Hepatic stellate cell (primary cell): ENCODE measurements around the gene ARHGAP8.
"Not testable (repeated sequence)": the region's sequence is repeated elsewhere in the genome, so short reads cannot be mapped to it uniquely, and the experiment has no call there.

ENCODE experiments used
- DNase-seq: peaks from one replicate; pipeline ENCODE4 v3.0.0; 2011; ENCODE audit warnings: low spot score

ARHGAP8 gene

GRCh38 chr22:44889255-44889878 lies 137.0 kb downstream of the ARHGAP8 start:
- no peak for DNase-seq

DNA sequence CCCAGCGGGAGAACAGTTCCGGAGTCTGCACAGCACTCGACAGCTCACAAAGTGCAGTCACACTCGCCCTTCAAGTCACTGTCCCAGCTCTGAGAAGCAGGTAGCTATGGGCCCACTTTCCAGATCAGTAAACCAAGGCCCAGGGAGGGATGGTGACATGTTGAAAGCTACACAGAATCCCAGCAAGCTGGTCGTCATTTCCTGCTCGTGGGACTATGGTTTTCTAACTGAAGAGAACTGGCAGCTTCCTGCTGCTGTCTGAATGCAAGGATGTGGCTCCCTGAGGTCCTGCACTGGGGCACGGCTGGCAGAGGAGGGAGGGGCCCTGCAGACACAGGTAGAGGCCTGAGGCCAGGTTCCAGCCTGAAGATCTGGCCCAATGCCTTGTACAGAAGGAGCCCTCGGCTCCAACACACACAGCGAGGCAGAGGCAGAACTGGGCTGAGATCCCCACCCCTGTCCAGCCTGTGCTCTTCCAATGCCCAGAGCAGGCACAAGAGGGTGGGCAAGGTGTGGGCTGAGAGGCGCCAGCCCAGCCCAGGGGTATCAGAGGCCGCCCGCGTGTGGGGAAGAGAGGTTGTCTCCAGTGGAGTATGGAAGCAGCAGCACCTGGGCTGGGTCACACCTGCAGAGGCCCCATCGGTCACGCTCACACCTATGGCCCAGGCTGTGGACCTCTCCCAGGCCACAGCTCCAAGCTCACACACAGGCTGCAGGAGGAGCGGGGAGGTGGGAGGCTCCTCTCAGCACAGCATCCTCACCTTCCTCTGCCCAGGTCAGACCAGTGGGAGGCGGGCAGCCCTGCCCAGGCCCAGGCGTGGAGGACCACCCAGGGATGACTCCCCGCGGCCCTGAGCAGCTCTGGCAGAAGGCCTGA lies 138.3 kb downstream of the ARHGAP8 start:
- DNase-seq, result no peak

DNA sequence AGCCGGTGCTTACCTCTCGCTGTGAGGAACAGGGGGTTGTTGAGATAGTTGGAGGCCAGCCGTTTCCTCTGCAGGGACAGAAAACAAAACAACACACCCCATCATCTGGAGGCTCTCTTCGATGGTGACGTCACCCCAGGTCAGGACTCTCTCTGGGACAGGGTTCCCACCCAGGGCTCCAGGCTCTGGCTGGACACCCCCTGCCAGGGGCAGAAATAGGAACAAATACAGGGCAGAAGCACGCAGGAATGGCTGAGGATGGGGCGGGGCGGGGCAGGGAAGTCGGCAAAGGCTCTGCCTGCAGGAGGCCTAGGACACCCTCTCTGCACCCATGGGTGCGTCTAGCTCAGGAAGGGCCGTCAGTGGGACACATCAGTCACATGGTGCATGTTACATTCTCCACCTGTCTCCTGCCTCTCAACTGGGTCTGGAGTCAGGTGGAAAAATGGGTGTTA lies 138.9 kb downstream of the ARHGAP8 start:
- no peak for DNase-seq

GRCh38 chr22:44891791-44892190 lies 139.4 kb downstream of the ARHGAP8 start:
- no peak for DNase-seq

- no peak for DNase-seq
Measured at GRCh38 chr22:44892243-44892642, 139.9 kb downstream of the ARHGAP8 start.

GRCh38 chr22:44892803-44893730 lies 140.7 kb downstream of the ARHGAP8 start:
- DNase-seq, result no peak

GRCh38 chr22:44893731-44894080 lies 141.3 kb downstream of the ARHGAP8 start:
- no peak for DNase-seq

DNA sequence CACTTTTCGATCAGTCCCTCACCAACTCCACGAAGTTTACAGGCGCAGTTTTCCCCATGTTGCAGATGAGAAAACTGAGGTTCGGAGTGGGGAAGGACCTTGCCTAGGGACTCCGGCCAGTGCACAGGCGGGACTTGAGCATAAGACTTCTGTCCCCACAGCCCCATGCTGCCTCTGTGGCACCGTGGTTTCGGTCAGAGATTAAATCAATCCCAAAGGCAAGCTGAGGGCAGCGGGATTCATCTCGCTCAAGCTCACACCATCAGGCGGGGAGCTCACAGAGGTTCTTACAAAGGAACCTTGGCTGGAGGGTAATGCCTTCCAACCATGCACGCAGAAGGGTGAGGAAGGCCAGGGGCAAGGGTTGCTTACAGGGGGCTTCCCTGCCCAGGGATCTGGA lies 141.9 kb downstream of the ARHGAP8 start:
- DNase-seq, result no peak

GRCh38 chr22:44894782-44895181 lies 142.4 kb downstream of the ARHGAP8 start:
- no peak for DNase-seq

DNA sequence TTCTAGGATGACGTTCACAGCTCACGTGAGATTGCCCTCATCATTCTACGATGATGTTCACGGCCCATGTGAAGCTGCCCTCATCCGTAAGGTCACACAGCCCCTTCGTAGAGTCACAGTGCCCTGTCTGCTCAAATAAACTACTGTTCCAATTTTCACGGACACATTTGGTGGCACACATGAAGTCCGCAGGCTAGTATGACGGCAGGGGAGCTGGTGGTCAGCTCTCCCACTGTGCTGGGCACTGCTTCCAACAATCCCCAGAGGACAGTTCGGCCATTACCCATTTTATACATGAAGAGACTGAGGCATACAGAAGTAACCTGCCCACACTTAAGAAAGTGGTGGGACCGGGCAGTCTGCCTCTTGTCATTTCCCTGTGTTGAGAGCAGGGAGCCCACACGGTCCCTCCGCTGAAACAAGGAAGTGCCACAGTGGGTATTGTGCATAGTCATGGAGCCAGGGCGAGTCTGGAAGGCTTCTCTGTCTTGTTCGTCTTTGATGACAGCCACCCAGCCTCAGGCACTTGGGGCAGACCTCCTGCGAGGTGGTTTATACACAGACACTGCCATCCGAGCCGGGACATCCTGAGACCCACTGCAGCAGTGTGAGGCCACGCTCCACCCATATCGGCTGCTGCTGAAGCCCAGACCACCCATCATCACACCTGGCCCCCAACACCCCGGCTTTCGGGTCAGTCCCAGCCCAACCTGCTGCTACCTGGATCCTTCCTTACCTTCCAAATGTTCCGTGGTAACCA lies 143.1 kb downstream of the ARHGAP8 start:
- DNase-seq, result no peak

- DNase-seq, result no peak
Measured at GRCh38 chr22:44898236-44898635, 145.9 kb downstream of the ARHGAP8 start.

DNA sequence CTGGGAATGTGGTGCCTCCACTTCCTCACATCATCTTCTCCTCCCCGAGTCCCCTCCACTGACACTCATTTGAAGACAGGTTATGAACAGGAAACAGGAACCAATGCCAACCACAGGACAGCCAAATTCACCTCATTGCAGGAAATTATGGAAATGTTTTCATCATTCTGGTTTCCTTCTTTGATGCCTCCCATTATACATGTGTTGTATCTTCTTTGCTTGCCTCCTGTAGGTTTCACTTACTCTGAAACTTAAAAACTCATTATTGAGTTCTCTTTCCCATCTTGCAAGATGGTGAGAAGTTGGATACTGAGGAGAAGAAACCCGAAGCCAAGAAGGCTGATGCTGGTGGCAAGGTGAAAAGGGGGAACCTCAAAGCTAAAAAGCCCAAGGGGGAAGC lies 148.9 kb downstream of the ARHGAP8 start:
- DNase-seq, result no peak

- DNase-seq, result not testable (repeated sequence)
Measured at GRCh38 chr22:44903164-44903563, 150.8 kb downstream of the ARHGAP8 start.

DNA sequence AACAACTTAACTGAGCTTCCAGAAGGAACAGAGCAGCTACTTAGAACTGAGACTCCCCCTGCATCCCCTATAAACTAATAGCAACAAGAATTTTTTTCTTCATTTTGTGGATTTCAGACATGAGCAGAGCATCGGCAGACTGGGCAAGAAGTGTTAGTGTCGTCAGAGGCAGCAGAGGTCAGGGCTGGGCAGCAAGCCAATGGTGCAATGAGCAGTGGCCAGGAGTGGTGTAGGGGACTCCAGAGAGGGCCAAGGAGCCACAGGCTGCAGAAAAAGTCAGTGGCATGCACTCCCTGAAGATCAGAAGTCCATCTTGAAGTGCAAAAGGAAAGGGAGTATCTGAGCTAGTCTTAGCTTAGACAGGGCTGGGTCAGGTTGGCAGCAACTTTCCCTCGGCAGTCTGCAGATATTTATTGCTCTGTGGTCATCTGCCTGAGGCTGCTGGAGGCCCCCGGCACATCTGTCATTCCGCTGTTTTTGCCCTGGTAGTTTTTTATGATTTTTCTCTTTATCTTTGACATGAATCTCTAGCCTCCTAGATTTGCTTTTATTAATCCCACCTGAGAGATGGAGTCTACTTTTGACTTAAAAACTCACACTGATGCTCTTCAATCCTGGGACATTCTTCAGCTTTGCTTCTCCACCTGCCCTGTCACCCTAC lies 152.2 kb downstream of the ARHGAP8 start:
- DNase-seq, result not testable (repeated sequence)

DNA sequence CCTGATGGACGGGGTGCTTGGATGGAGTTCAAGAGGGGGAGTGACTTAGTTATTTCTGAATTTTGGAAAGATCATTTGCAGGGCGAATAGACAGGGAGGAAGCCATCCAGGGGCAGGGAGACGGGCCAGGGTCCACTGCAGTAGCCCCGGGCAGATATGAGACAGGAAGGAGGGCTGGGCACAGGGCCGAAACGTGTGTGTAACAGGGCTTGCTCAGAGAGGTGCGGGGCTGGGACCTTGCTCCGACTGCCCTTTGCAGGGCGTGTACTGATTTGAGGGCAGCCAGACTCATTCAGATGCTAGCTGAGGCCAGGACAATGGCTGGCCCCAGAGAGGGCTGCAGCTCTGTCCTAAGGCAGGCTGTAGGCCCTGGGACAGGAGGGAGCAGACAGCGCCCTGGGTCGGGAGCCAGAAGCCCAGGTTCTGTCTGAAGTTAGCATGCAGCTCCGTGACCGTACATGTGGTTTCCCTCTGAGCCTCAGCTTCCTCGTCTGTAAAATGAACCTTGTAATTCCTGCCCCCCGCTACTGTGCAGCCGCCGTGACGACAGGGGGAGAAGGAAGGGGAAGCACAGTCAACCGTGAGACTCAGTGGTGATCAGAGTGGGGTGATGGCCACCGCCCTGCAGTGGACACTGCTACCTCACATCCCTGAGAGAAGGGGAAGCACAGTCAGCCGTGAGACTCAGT lies 154.0 kb downstream of the ARHGAP8 start:
- DNase-seq, result no peak

DNA sequence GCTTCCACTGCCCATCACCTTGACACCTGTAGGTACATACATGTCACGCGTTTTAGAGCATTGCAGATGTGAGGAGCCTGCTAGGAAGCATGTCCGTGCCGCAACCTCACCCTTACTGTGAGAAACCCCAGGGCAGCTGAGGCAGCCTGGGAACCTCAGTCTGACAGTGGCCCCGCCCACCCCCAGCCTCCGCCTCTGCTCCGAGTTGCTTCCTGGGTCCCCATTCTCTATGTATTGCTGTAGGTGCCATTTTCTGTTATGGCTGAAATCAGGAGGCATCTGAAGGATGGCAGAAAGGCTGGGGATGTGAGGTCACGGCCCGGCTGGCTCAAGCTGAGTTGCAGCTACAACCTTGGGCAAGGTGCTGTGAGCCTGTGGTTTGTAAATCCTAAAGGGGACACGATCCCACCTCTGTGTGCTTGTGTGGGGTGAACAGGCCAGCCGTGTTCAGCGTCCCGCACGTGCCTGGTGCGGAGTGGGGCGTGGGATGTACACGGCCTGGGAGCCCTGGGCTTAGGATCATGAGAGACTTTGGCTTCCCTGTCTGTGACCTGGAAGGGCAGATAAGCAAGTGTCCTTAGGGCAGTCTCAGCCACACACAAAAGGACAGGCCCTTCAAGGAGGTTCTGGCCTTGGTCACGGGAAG lies 154.7 kb downstream of the ARHGAP8 start:
- DNase-seq, result no peak

DNA sequence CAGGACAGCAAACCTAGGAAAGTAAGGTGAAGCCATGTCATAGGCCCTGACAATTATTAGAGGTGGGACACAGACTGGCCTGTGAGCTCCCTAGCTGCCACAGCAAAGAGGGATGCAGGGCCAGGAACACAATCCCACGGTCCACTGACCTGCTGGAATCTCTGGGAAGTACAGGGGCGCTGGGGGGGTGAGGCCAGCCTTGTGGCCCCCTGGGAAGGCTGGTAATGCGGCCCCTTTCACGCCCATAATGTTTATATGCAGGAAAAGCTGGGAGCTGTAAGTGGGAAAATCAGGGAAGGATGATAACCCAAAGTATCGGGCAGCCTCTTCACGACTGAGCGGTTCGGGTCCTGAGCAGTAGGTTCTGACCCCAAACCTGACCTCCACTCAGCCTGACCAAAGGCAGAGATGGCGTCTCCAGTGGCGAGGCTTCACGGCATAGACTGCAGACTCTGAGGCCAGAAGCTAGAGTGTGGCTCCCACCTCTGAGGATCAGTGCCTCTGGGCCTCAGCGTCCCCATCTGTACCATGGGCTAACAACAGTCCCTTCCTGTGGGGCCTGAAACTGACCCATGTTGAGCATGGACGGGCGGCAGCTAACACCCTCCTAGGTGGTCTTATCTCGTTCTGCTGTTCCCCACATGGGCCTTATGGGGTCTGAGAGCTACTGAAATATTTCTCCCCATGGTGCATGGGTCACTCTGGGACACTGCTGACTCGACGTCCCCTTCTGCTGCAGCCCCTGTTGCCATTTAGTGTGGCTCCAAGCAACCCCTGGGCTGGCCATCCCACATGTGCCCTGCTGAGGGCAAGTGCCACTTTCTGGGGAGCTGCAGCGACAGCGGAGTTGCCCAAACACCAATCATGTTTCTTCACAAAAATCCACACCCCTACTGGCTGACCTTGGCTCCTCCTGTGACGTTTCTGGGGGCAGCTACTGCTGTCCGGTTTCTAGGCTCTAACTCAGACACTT lies 155.7 kb downstream of the ARHGAP8 start:
- no peak for DNase-seq

GRCh38 chr22:44909241-44909640 lies 156.9 kb downstream of the ARHGAP8 start:
- DNase-seq, result no peak
